22Rv1 (cell line): ENCODE measurements around the gene SGPL1.

Source experiments
- H3K27ac ChIP-seq: fragments of 450-650 bp; 2 replicates; pipeline ENCODE4 v1.5.1; 2017
- CTCF ChIP-seq: fragments of 450-650 bp; IDR thresholded peaks from 2 replicates; pipeline ENCODE4 v1.5.1; 2017; ENCODE audit warnings: mild to moderate bottlenecking
- ZFX ChIP-seq: fragments of 450-650 bp; IDR thresholded peaks from 2 replicates; pipeline ENCODE4 v1.6.1; 2017; ENCODE audit warnings: antibody characterized with exemption, borderline replicate concordance

Gene SGPL1

GRCh38 chr10:70779088-70779487, 36.7 kb upstream of the SGPL1 start:
- no peak for TF ChIP-seq CTCF
- no peak for TF ChIP-seq ZFX
- H3K27ac ChIP-seq: no peak overlapping the region

- no peak overlapping the region for H3K27ac ChIP-seq
- TF ChIP-seq ZFX (no peak), CTCF (no peak)
Observed at GRCh38 chr10:70779511-70780369, 36.0 kb upstream of the SGPL1 start.

GRCh38 chr10:70780370-70780760, 35.4 kb upstream of the SGPL1 start:
- H3K27ac ChIP-seq: no peak overlapping the region
- no peak for TF ChIP-seq CTCF
- TF ChIP-seq ZFX: no peak

GRCh38 chr10:70780772-70781171, 35.0 kb upstream of the SGPL1 start:
- no peak for TF ChIP-seq CTCF
- no peak for TF ChIP-seq ZFX

GRCh38 chr10:70781461-70782051, 34.2 kb upstream of the SGPL1 start:
- TF ChIP-seq CTCF (no peak), ZFX (no peak)
- H3K27ac ChIP-seq: no peak overlapping the region

More at GRCh38 chr10:70780772-70781171, 35.0 kb upstream of the SGPL1 start:
- H3K27ac ChIP-seq: no peak overlapping the region

- no peak for TF ChIP-seq ZFX
- no peak for TF ChIP-seq CTCF
- H3K27ac ChIP-seq: no peak overlapping the region
Observed at GRCh38 chr10:70782086-70782745, 33.5 kb upstream of the SGPL1 start.
